Astrocyte (in vitro differentiated cells and primary cell): ENCODE results near the gene ZNF212. TPM values are rescaled to one million over a fixed set of nuclear protein-coding genes. Genes with fewer than 3 reads are reported as not detected.

Experiments used
- DNase-seq: peaks from one replicate; pipeline ENCODE4 v3.0.0-alpha.2; 2010; ENCODE audit warnings: low read depth
- FAIRE-seq: peaks from 2 replicates; lab custom pipeline; 2011; peaks lifted over from hg19 to GRCh38; lab: Jason Lieb, UNC
- H2AFZ ChIP-seq: 2 replicates; pipeline ENCODE4 v1.6.0; 2012; ENCODE audit warnings: low read depth, low read length, inconsistent platforms
- H3K27ac ChIP-seq: 2 replicates; pipeline ENCODE4 v1.5.1; 2011; ENCODE audit warnings: low read depth, low read length, inconsistent platforms
- H3K27me3 ChIP-seq: 2 replicates; pipeline ENCODE4 v1.6.0; 2011; ENCODE audit warnings: low read length, inconsistent platforms; ENCODE audit not compliant: insufficient read depth
- H3K36me3 ChIP-seq: 2 replicates; pipeline ENCODE4 v1.5.1; 2011; ENCODE audit warnings: low read length, inconsistent platforms; ENCODE audit not compliant: insufficient read depth
- H3K4me1 ChIP-seq: 2 replicates; pipeline ENCODE4 v1.5.1; 2011; ENCODE audit warnings: low read length, inconsistent platforms; ENCODE audit not compliant: insufficient read depth
- H3K4me2 ChIP-seq: 2 replicates; pipeline ENCODE4 v1.6.0; 2012; ENCODE audit warnings: low read length, inconsistent platforms
- H3K4me3 ChIP-seq: 2 replicates; pipeline ENCODE4 v1.5.1; 2011; ENCODE audit warnings: low read depth, mild to moderate bottlenecking, low read length, inconsistent platforms; ENCODE audit not compliant: insufficient read depth
- H3K79me2 ChIP-seq: 2 replicates; pipeline ENCODE4 v1.6.0; 2012; ENCODE audit warnings: mild to moderate bottlenecking, low read length, inconsistent platforms; ENCODE audit not compliant: insufficient read depth
- H3K9ac ChIP-seq: 2 replicates; pipeline ENCODE4 v1.6.0; 2012; ENCODE audit warnings: mild to moderate bottlenecking, low read length, inconsistent platforms
- H3K9me3 ChIP-seq: 2 replicates; pipeline ENCODE4 v1.5.1; 2012; ENCODE audit warnings: low read depth, mild to moderate bottlenecking, low read length, inconsistent platforms; ENCODE audit not compliant: insufficient read depth
- H4K20me1 ChIP-seq: 2 replicates; pipeline ENCODE4 v1.6.0; 2012; ENCODE audit warnings: low read length, inconsistent platforms; ENCODE audit not compliant: insufficient read depth
- H3K27ac Mint-ChIP-seq: one replicate; pipeline ENCODE4 v1.8.0; 2021; ENCODE audit warnings: mild to moderate bottlenecking, mixed read lengths; ENCODE audit not compliant: unreplicated experiment
- H3K27me3 Mint-ChIP-seq: one replicate; pipeline ENCODE4 v1.8.0; 2021; ENCODE audit warnings: low read depth, mixed read lengths; ENCODE audit not compliant: unreplicated experiment
- H3K36me3 Mint-ChIP-seq: one replicate; pipeline ENCODE4 v1.8.0; 2021; ENCODE audit warnings: low read depth, mixed read lengths; ENCODE audit not compliant: unreplicated experiment
- H3K4me1 Mint-ChIP-seq: one replicate; pipeline ENCODE4 v1.8.0; 2021; ENCODE audit warnings: low read depth, mixed read lengths; ENCODE audit not compliant: unreplicated experiment
- H3K4me3 Mint-ChIP-seq: one replicate; pipeline ENCODE4 v1.8.0; 2021; ENCODE audit warnings: mild to moderate bottlenecking, moderate library complexity, mixed read lengths; ENCODE audit not compliant: unreplicated experiment
- H3K9me3 Mint-ChIP-seq: one replicate; pipeline ENCODE4 v1.8.0; 2021; ENCODE audit warnings: mild to moderate bottlenecking, mixed read lengths; ENCODE audit not compliant: unreplicated experiment
- EZH2 ChIP-seq: IDR thresholded peaks from 2 replicates; pipeline ENCODE4 v1.6.1; 2012; ENCODE audit warnings: mild to moderate bottlenecking, low read length, inconsistent platforms; ENCODE audit not compliant: insufficient read depth
- total RNA-seq: library from RNA; stranded (reverse); gene quantifications from 2 replicates; pipeline ENCODE4 v1.2.1, GENCODE V29; 2021
- TF ChIP-seq, protein P1 (sequence below): IDR thresholded peaks from 2 replicates; pipeline ENCODE4 v1.5.1; 2011; ENCODE audit warnings: low read depth, mild to moderate bottlenecking, inconsistent platforms, low read length, moderate library complexity; ENCODE audit not compliant: insufficient read depth

The ZNF212 gene
- total RNA-seq, 1 donor from 2014 or later = 8.2 TPM

DNA sequence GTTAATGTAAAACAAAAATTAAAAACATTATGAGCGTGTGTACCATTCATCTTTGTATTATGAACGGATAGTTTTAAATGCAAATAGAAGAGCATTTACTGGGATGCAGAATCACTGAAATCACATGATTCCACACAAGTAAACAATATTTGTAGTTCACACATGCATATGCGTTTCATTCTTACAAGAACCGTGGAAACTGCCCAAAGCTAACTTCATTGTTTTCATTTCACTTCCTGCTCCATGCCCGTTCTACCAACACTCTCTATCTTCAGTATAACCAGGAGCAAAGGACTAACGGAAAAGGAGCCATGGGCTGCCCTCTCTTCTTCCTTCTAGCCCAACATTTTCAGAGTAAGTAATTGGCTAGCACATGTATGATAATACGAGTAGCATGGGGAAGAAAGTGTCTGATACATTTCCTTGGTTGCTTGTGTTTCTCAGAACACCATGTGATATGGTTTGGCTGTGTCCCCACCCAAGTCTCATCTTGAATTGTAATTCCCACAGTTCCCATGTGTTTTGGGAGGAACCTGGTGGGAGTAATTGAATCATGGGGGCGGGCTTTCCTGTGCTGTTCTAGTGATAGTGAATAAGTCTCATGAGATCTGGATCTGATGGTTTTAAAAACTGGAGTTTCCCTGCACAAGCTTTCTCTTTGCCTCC is 61.3 kb downstream of the ZNF212 start:
- H3K9ac ChIP-seq = no peak overlapping the region
- H3K27ac Mint-ChIP-seq = no peak overlapping the region
- no peaks in the 10 kb centered on the region for H4K20me1 ChIP-seq
- H3K36me3 Mint-ChIP-seq = peaks cover 5% of the 10 kb centered on the region
- H3K27me3 Mint-ChIP-seq = peaks cover 4% of the 10 kb centered on the region
- no peaks in the 10 kb centered on the region for H3K4me1 Mint-ChIP-seq
- peaks cover 5% of the 10 kb centered on the region for H3K9me3 Mint-ChIP-seq
- H3K79me2 ChIP-seq = no peaks in the 10 kb centered on the region
- H3K36me3 ChIP-seq = no peaks in the 10 kb centered on the region
- no peak overlapping the region for H3K4me3 Mint-ChIP-seq
- H3K4me3 ChIP-seq = no peak overlapping the region
- no peak overlapping the region for H3K27ac ChIP-seq
- no peaks in the 10 kb centered on the region for H3K27me3 ChIP-seq
- no peak for DNase-seq
- H2AFZ ChIP-seq = no peak overlapping the region
- H3K4me2 ChIP-seq = no peak overlapping the region
- H3K4me1 ChIP-seq = no peaks in the 10 kb centered on the region
- H3K9me3 ChIP-seq = no peaks in the 10 kb centered on the region
- TF ChIP-seq EZH2 = no peak
- TF ChIP-seq, protein P1, sequence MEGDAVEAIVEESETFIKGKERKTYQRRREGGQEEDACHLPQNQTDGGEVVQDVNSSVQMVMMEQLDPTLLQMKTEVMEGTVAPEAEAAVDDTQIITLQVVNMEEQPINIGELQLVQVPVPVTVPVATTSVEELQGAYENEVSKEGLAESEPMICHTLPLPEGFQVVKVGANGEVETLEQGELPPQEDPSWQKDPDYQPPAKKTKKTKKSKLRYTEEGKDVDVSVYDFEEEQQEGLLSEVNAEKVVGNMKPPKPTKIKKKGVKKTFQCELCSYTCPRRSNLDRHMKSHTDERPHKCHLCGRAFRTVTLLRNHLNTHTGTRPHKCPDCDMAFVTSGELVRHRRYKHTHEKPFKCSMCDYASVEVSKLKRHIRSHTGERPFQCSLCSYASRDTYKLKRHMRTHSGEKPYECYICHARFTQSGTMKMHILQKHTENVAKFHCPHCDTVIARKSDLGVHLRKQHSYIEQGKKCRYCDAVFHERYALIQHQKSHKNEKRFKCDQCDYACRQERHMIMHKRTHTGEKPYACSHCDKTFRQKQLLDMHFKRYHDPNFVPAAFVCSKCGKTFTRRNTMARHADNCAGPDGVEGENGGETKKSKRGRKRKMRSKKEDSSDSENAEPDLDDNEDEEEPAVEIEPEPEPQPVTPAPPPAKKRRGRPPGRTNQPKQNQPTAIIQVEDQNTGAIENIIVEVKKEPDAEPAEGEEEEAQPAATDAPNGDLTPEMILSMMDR = no peak
- no peak for FAIRE-seq

DNA sequence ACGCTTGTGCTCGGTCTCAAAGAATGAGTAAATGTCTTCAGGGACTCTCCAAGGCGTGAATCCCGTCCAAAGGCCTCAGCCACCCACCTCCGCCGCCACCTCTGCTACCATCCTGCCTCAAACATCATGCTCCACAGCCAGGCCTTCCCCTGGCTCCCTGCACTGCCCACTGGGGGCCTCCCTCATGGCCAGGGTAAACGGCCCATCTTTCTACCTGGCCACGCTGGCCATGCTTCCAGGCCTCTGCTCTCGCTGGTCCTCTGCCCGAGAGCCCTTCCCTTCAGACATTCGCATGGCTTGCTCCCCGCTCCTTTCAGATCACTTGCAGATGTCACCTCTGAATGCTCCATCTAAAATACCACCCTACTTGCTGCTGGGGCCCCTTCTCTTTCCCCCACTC is 62.8 kb downstream of the ZNF212 start:
- peaks cover 4% of the 10 kb centered on the region for H3K27me3 Mint-ChIP-seq
- H3K4me3 Mint-ChIP-seq = no peak overlapping the region
- Histone ChIP-seq H3K9me3 (no peaks in the 10 kb centered on the region), H3K4me2 (no peak overlapping the region), H4K20me1 (no peaks in the 10 kb centered on the region), H3K27me3 (no peaks in the 10 kb centered on the region), H2AFZ (no peak overlapping the region), H3K4me1 (no peaks in the 10 kb centered on the region), H3K27ac (no peak overlapping the region), H3K36me3 (no peaks in the 10 kb centered on the region), H3K4me3 (no peak overlapping the region), H3K9ac (no peak overlapping the region), H3K79me2 (no peaks in the 10 kb centered on the region)
- H3K36me3 Mint-ChIP-seq = peaks cover 5% of the 10 kb centered on the region
- FAIRE-seq = no peak
- no peaks in the 10 kb centered on the region for H3K4me1 Mint-ChIP-seq
- no peak overlapping the region for H3K27ac Mint-ChIP-seq
- peaks cover 5% of the 10 kb centered on the region for H3K9me3 Mint-ChIP-seq
- DNase-seq = no peak
- TF ChIP-seq, protein P1 = no peak
- TF ChIP-seq EZH2 = no peak

- Histone ChIP-seq H3K9ac (no peak overlapping the region), H4K20me1 (no peaks in the 10 kb centered on the region), H3K9me3 (no peaks in the 10 kb centered on the region), H3K36me3 (no peaks in the 10 kb centered on the region), H3K27ac (no peak overlapping the region), H3K4me1 (no peaks in the 10 kb centered on the region), H3K27me3 (no peaks in the 10 kb centered on the region), H3K4me2 (no peak overlapping the region), H2AFZ (no peak overlapping the region), H3K4me3 (no peak overlapping the region), H3K79me2 (no peaks in the 10 kb centered on the region)
- DNase-seq = no peak
- FAIRE-seq = no peak
- TF ChIP-seq EZH2 = no peak
- TF ChIP-seq, protein P1 = no peak
- Mint-ChIP-seq H3K4me3 (no peak overlapping the region), H3K36me3 (peaks cover 5% of the 10 kb centered on the region), H3K27me3 (peaks cover 4% of the 10 kb centered on the region), H3K4me1 (no peaks in the 10 kb centered on the region), H3K27ac (no peak overlapping the region), H3K9me3 (peaks cover 5% of the 10 kb centered on the region)
These were observed 63.4 kb downstream of the ZNF212 start for GRCh38 chr7:149302865-149303264.
